Caco-2 (cell line): ENCODE results near the gene GRK4. TPM values are rescaled to one million over a fixed set of nuclear protein-coding genes. Genes with fewer than 3 reads are reported as not detected.

Experiments used
- BruUV-seq: library from RNA; stranded (reverse); fragments of 400-500 nt; replicated peaks from 2 replicates; lab custom pipeline; 2021; lab: Mats Ljungman, UMichigan
- CTCF ChIA-PET: fragments of 300-600 bp; sonication (Branson Sonifier 250); formaldehyde crosslinking; loops from one replicate; lab custom pipeline; 2022; ENCODE audit warnings: antibody characterized with exemption; lab: Charles Lee
- POLR2A ChIA-PET: fragments of 300-600 bp; sonication (Branson Sonifier 250); formaldehyde crosslinking; loops from one replicate; lab custom pipeline; 2022; ENCODE audit warnings: antibody characterized with exemption; lab: Charles Lee
- DNase-seq, 2 experiments: peaks; one replicate each; pipeline versions ENCODE4 v3.0.0 to v3.0.0-alpha.2; 2020 to 2022
- H3K27me3 ChIP-seq: replicated peaks from 2 replicates; pipeline ENCODE4 v1.6.0; 2011; ENCODE audit warnings: low read length; ENCODE audit not compliant: control insufficient read depth, insufficient read depth
- H3K36me3 ChIP-seq: 2 replicates; pipeline ENCODE4 v1.5.1; 2011; ENCODE audit warnings: low read length; ENCODE audit not compliant: control insufficient read depth, insufficient read depth
- H3K4me1 ChIP-seq: fragments of 250-450 bp; sonication (Bioruptor Pico); 2 replicates; pipeline ENCODE4 v1.5.1; 2020; ENCODE audit warnings: mild to moderate bottlenecking
- H3K4me3 ChIP-seq: 2 replicates; pipeline ENCODE4 v1.5.1; 2011; ENCODE audit warnings: low read depth, mild to moderate bottlenecking, control low read depth, low read length
- H3K9me3 ChIP-seq: fragments of 250-450 bp; sonication (Bioruptor Pico); 2 replicates; pipeline ENCODE4 v1.5.1; 2020; ENCODE audit warnings: mild to moderate bottlenecking, moderate library complexity
- H3K27ac Mint-ChIP-seq: one replicate; pipeline ENCODE4 v1.8.0; 2022; ENCODE audit warnings: mixed read lengths; ENCODE audit not compliant: unreplicated experiment
- H3K27me3 Mint-ChIP-seq: one replicate; pipeline ENCODE4 v1.8.0; 2022; ENCODE audit warnings: mixed read lengths; ENCODE audit not compliant: insufficient read depth, unreplicated experiment
- H3K36me3 Mint-ChIP-seq: one replicate; pipeline ENCODE4 v1.8.0; 2022; ENCODE audit warnings: mild to moderate bottlenecking, mixed read lengths; ENCODE audit not compliant: insufficient read depth, unreplicated experiment
- H3K4me1 Mint-ChIP-seq: one replicate; pipeline ENCODE4 v1.8.0; 2022; ENCODE audit warnings: low read depth, mixed read lengths; ENCODE audit not compliant: unreplicated experiment
- H3K4me3 Mint-ChIP-seq: one replicate; pipeline ENCODE4 v1.8.0; 2022; ENCODE audit warnings: mild to moderate bottlenecking, moderate library complexity, mixed read lengths; ENCODE audit not compliant: unreplicated experiment
- H3K9me3 Mint-ChIP-seq: one replicate; pipeline ENCODE4 v1.8.0; 2022; ENCODE audit warnings: mixed read lengths; ENCODE audit not compliant: unreplicated experiment
- CTCF ChIP-seq, 2 experiments: fragments of 200-600 bp in 1 of 2; IDR thresholded peaks; 1 replicate in 1 of 2; 2 replicates in 1 of 2; pipeline versions ENCODE4 v1.5.1 to v1.8.0; 2011 to 2022; ENCODE audit warnings: antibody characterized with exemption in 1 of 2, control low read depth in 1 of 2, inconsistent platforms in 1 of 2, low read depth in 1 of 2, low read length in 1 of 2, mild to moderate bottlenecking in 1 of 2, moderate library complexity in 1 of 2; ENCODE audit not compliant: insufficient read depth in 1 of 2, severe bottlenecking in 1 of 2, unreplicated experiment in 1 of 2
- intact Hi-C: fragments of 100-400 bp; cut with micrococcal nuclease; formaldehyde crosslinking; loops from one replicate; pipeline ENCODE4 v1.10.0; 2022; ENCODE audit not compliant: unreplicated experiment
- total RNA-seq: library from RNA; stranded (reverse); gene quantifications from 2 replicates; pipeline ENCODE4 v1.2.3, GENCODE V29; 2022

Gene GRK4
- total RNA-seq, 1 experiment from 2014 or later: 7.1 TPM

- no peaks in the 10 kb centered on the region for H3K36me3 ChIP-seq
- H3K4me3 ChIP-seq: peak overlapping the region; percentile 97
- intact Hi-C loops: no loop called here
- ChIA-PET CTCF (no interaction called here), POLR2A (no interaction called here)
- Mint-ChIP-seq H3K9me3 (no peaks in the 10 kb centered on the region), H3K36me3 (peaks cover 77% of the 10 kb centered on the region), H3K4me3 (peak overlapping the region; percentile 74), H3K27ac (peak overlapping the region; percentile 82), H3K27me3 (no peaks in the 10 kb centered on the region), H3K4me1 (no peaks in the 10 kb centered on the region)
- H3K9me3 ChIP-seq: no peaks in the 10 kb centered on the region
- no peaks in the 10 kb centered on the region for H3K27me3 ChIP-seq
- BruUV-seq: no TSS peak
- H3K4me1 ChIP-seq: peaks cover 14% of the 10 kb centered on the region
- TF ChIP-seq CTCF (IDR thresholded peaks at IDR 0.05; ENCODE audit: insufficient read depth in 1 of 2, low read depth in 1 of 2, low read length in 1 of 2, severe bottlenecking in 1 of 2, unreplicated experiment in 1 of 2): no peak
- peak in 1 of 2 experiments; percentile 27 for DNase-seq
Measured at GRCh38 chr4:2933566-2934076, 29.8 kb upstream of the GRK4 start.

GRCh38 chr4:2934077-2934812 lies 29.1 kb upstream of the GRK4 start:
- peak overlapping the region; percentile 75 for H3K4me3 Mint-ChIP-seq
- no peaks in the 10 kb centered on the region for H3K27me3 Mint-ChIP-seq
- H3K36me3 ChIP-seq: peaks cover 2% of the 10 kb centered on the region; the same call in 1 of the 2 replicates
- H3K4me3 ChIP-seq: peak overlapping the region; percentile 97
- no peaks in the 10 kb centered on the region for H3K4me1 Mint-ChIP-seq
- no peaks in the 10 kb centered on the region for H3K9me3 ChIP-seq
- no peaks in the 10 kb centered on the region for H3K9me3 Mint-ChIP-seq
- no peak for TF ChIP-seq CTCF (IDR thresholded peaks at IDR 0.05; ENCODE audit: insufficient read depth in 1 of 2, low read depth in 1 of 2, low read length in 1 of 2, severe bottlenecking in 1 of 2, unreplicated experiment in 1 of 2)
- POLR2A ChIA-PET: no interaction called here
- no peak overlapping the region for H3K27ac Mint-ChIP-seq
- H3K4me1 ChIP-seq: peaks cover 14% of the 10 kb centered on the region
- peak; percentile 36 to 45 for DNase-seq
- CTCF ChIA-PET: no interaction called here
- no TSS peak for BruUV-seq
- H3K27me3 ChIP-seq: no peaks in the 10 kb centered on the region
- peaks cover 77% of the 10 kb centered on the region for H3K36me3 Mint-ChIP-seq
- intact Hi-C loops: no loop called here

- Histone ChIP-seq H3K9me3 (no peaks in the 10 kb centered on the region), H3K4me1 (peaks cover 14% of the 10 kb centered on the region), H3K27me3 (no peaks in the 10 kb centered on the region), H3K36me3 (peaks cover 2% of the 10 kb centered on the region; the same call in 1 of the 2 replicates), H3K4me3 (peak overlapping the region; percentile 97)
- ChIA-PET CTCF (interaction anchor here (0.6 to 0.9 kb wide), 2 partner anchors 14 to 1140 kb away, joined by 5 to 8 read pairs; no protein-coding TSS in a partner anchor), POLR2A (interaction anchor here (0.9 kb wide), 1 partner anchor 28 kb away, joined by 4 read pairs; the partner anchor contains the start of genes GRK4 and NOP14)
- Mint-ChIP-seq H3K27me3 (no peaks in the 10 kb centered on the region), H3K9me3 (no peaks in the 10 kb centered on the region), H3K36me3 (peaks cover 79% of the 10 kb centered on the region), H3K27ac (peak overlapping the region; percentile 79), H3K4me1 (no peaks in the 10 kb centered on the region), H3K4me3 (peak overlapping the region; percentile 75)
- intact Hi-C loops: no loop called here
- no peak for TF ChIP-seq CTCF (IDR thresholded peaks at IDR 0.05; ENCODE audit: insufficient read depth in 1 of 2, low read depth in 1 of 2, low read length in 1 of 2, severe bottlenecking in 1 of 2, unreplicated experiment in 1 of 2)
- DNase-seq: peak; percentile 92 to 96
- TSS peak; percentile 56 for BruUV-seq
Measured at GRCh38 chr4:2934813-2935761, 28.3 kb upstream of the GRK4 start.
